Measurements from ENCODE around the gene SLC16A13. TPM values are rescaled to one million over a fixed set of nuclear protein-coding genes. Genes with fewer than 3 reads are reported as not detected.

The SLC16A13 gene
- total and polyA plus RNA-seq, 2 donors (not counting 3 experiments of a cell fraction or from before 2014, with no cell fraction given): 16.8 to 24.7 TPM

DNA sequence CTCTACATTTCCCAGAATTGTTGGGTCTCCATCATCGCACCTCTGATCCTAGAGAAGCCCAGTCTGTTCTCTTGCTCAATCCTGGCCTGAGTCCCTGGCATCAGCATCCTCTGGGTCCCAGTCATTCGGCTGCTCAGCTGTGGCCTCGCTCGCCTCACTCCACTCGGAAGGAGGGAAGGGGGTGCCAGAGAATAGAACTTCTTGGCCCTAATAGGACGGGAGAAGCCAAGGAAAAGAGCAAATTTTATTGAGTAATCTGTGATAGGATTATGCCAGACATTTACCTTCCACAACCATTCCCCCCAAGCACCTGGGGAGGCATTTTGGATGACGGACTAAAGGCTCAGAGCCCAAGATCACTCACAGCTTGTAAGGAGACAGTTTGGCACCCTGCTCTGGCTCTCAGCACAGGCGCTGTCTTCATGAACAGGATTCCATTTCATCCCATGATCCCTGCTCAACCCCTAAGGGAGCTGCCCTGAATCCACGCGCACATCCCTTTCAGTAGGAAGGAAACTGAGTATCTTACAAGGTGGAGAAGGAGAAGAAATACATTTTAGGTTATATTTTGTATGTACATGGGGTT is 44.7 kb downstream of the SLC16A13 start:
- intact Hi-C loops (cut with micrococcal nuclease) (no loop called here), dilution Hi-C loops (cut with MboI; ENCODE audit: extremely low pct_ligation_motif_present, low sequenced_read_pairs) (no loop called here)
- POLR2A ChIA-PET: no interaction called here
- no peak for DNase-seq (ENCODE audit: low read depth, low spot score)
- BruUV-seq (replicated peaks): no TSS peak
- Histone ChIP-seq H3K36me3 (ENCODE audit: control insufficient read depth in 2 of 2, extremely low read depth in 1 of 2, insufficient read depth in 2 of 2, low read length in 2 of 2) (no peaks in the 10 kb centered on the region), H3K27ac (ENCODE audit: insufficient read depth, low read depth, low read length) (no peak overlapping the region), H4K20me1 (replicated peaks; ENCODE audit: control insufficient read depth, extremely low read depth, insufficient read depth, low read length) (no peaks in the 10 kb centered on the region), H3K4me3 (replicated peaks in 1 of 3; ENCODE audit: insufficient read depth in 1 of 3, low read depth in 1 of 3, low read length in 3 of 3) (no peak overlapping the region), H3K9ac (replicated peaks; ENCODE audit: extremely low read depth, insufficient read depth, low read length) (no peak overlapping the region), H3K27me3 (ENCODE audit: control insufficient read depth in 2 of 2, insufficient read depth in 2 of 2, low read length in 2 of 2) (no peaks in the 10 kb centered on the region), H3K79me2 (ENCODE audit: control insufficient read depth, insufficient read depth, low read length) (no peaks in the 10 kb centered on the region), H3K9me3 (replicated peaks; ENCODE audit: control insufficient read depth, insufficient read depth, low read length) (no peaks in the 10 kb centered on the region), H3K4me2 (ENCODE audit: insufficient read depth, low read length) (no peak overlapping the region), H2AFZ (ENCODE audit: low read depth, low read length) (no peak overlapping the region), H3K9me1 (replicated peaks; ENCODE audit: control insufficient read depth, extremely low read depth, insufficient read depth, low read length) (no peaks in the 10 kb centered on the region), H3K4me1 (ENCODE audit: control insufficient read depth, extremely low read depth, insufficient read depth, low read length) (peaks cover 5% of the 10 kb centered on the region)
- CTCF ChIA-PET: interaction anchor here (0.7 to 2.1 kb wide), 5 partner anchors 21 to 160 kb away, joined by 3 to 9 read pairs (median 5); no protein-coding TSS in a partner anchor
- no peak for TF ChIP-seq GATA2 (IDR thresholded peaks at IDR 0.05; ENCODE audit: insufficient read depth, insufficient read length, low read depth, low read length)
- no peak for TF ChIP-seq POLR2A (IDR thresholded peaks at IDR 0.05; ENCODE audit: low read depth, low read length)
- TF ChIP-seq MAX (IDR thresholded peaks at IDR 0.05; ENCODE audit: insufficient read depth, insufficient read length): no peak
- TF ChIP-seq FOS (IDR thresholded peaks at IDR 0.05; ENCODE audit: borderline replicate concordance, insufficient read depth, low read length): no peak
- no peak for FAIRE-seq

- H4K20me1 ChIP-seq (replicated peaks; ENCODE audit: control insufficient read depth, extremely low read depth, insufficient read depth, low read length): no peaks in the 10 kb centered on the region
- no peaks in the 10 kb centered on the region for H3K36me3 ChIP-seq (ENCODE audit: control insufficient read depth in 2 of 2, extremely low read depth in 1 of 2, insufficient read depth in 2 of 2, low read length in 2 of 2)
- H3K27ac ChIP-seq (ENCODE audit: insufficient read depth, low read depth, low read length): no peak overlapping the region
- no peaks in the 10 kb centered on the region for H3K27me3 ChIP-seq (ENCODE audit: control insufficient read depth in 2 of 2, insufficient read depth in 2 of 2, low read length in 2 of 2)
- TF ChIP-seq POLR2AphosphoS5 (IDR thresholded peaks at IDR 0.05; ENCODE audit: insufficient read depth, low read depth, low read length) (no peak), MAX (IDR thresholded peaks at IDR 0.05; ENCODE audit: insufficient read depth, insufficient read length) (no peak), POLR2A (IDR thresholded peaks at IDR 0.05; ENCODE audit: low read depth, low read length) (no peak), MYC (IDR thresholded peaks at IDR 0.05; ENCODE audit: low read depth, low read length) (no peak), JUN (IDR thresholded peaks at IDR 0.05; ENCODE audit: borderline replicate concordance, insufficient read depth, insufficient read length, low read depth) (no peak), EZH2 (IDR thresholded peaks at IDR 0.05; ENCODE audit: borderline replicate concordance, low read depth, low read length, severe bottlenecking) (no peak), FOS (IDR thresholded peaks at IDR 0.05; ENCODE audit: borderline replicate concordance, insufficient read depth, low read length) (no peak), GATA2 (IDR thresholded peaks at IDR 0.05; ENCODE audit: insufficient read depth, insufficient read length, low read depth, low read length) (no peak)
- TF ChIP-seq, protein P1, sequence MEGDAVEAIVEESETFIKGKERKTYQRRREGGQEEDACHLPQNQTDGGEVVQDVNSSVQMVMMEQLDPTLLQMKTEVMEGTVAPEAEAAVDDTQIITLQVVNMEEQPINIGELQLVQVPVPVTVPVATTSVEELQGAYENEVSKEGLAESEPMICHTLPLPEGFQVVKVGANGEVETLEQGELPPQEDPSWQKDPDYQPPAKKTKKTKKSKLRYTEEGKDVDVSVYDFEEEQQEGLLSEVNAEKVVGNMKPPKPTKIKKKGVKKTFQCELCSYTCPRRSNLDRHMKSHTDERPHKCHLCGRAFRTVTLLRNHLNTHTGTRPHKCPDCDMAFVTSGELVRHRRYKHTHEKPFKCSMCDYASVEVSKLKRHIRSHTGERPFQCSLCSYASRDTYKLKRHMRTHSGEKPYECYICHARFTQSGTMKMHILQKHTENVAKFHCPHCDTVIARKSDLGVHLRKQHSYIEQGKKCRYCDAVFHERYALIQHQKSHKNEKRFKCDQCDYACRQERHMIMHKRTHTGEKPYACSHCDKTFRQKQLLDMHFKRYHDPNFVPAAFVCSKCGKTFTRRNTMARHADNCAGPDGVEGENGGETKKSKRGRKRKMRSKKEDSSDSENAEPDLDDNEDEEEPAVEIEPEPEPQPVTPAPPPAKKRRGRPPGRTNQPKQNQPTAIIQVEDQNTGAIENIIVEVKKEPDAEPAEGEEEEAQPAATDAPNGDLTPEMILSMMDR (IDR thresholded peaks at IDR 0.05; ENCODE audit: extremely low read depth in 1 of 2, insufficient read depth in 1 of 2, low read depth in 1 of 2, low read length in 2 of 2): no peak
- dilution Hi-C loops (cut with MboI; ENCODE audit: extremely low pct_ligation_motif_present, low sequenced_read_pairs): no loop called here
- no peak overlapping the region for H3K4me2 ChIP-seq (ENCODE audit: insufficient read depth, low read length)
- intact Hi-C loops (cut with micrococcal nuclease): no loop called here
- H3K9me1 ChIP-seq (replicated peaks; ENCODE audit: control insufficient read depth, extremely low read depth, insufficient read depth, low read length): no peaks in the 10 kb centered on the region
- POLR2A ChIA-PET: no interaction called here
- H3K79me2 ChIP-seq (ENCODE audit: control insufficient read depth, insufficient read depth, low read length): no peaks in the 10 kb centered on the region
- DNase-seq (ENCODE audit: low read depth, low spot score): no peak
- H3K4me3 ChIP-seq (replicated peaks in 1 of 3; ENCODE audit: insufficient read depth in 1 of 3, low read depth in 1 of 3, low read length in 3 of 3): no peak overlapping the region
- H3K9ac ChIP-seq (replicated peaks; ENCODE audit: extremely low read depth, insufficient read depth, low read length): no peak overlapping the region
- BruUV-seq (replicated peaks): no TSS peak
- H3K4me1 ChIP-seq (ENCODE audit: control insufficient read depth, extremely low read depth, insufficient read depth, low read length): peaks cover 5% of the 10 kb centered on the region
- CTCF ChIA-PET: interaction anchor here (0.6 to 2.1 kb wide), 7 partner anchors 13 to 161 kb away, joined by 3 to 9 read pairs (median 4); no protein-coding TSS in a partner anchor
- no peak for FAIRE-seq
- no peak overlapping the region for H2AFZ ChIP-seq (ENCODE audit: low read depth, low read length)
- H3K9me3 ChIP-seq (replicated peaks; ENCODE audit: control insufficient read depth, insufficient read depth, low read length): no peaks in the 10 kb centered on the region
Measured at GRCh38 chr17:7081341-7082062, 45.7 kb downstream of the SLC16A13 start.
